Measurements from ENCODE around the gene ANKK1. TPM values are rescaled to one million over a fixed set of nuclear protein-coding genes. Genes with fewer than 3 reads are reported as not detected.

The ANKK1 gene
- total and polyA plus RNA-seq, 2 of the 8 experiments (the other 6 are each of a cell fraction or from before 2014, with no cell fraction given): 0.11 TPM; not detected in 1

GRCh38 chr11:113396690-113397089 is 9.1 kb downstream of the ANKK1 start (continued):
- TF ChIP-seq MAX (IDR thresholded peaks at IDR 0.05): no peak
- no peak for TF ChIP-seq CEBPB (IDR thresholded peaks at IDR 0.05; ENCODE audit: low read depth, low read length)
